DND-41 (cell line): ENCODE data around the gene ZNG1F.
"Not testable (repeated sequence)": the region's sequence is repeated elsewhere in the genome, so short reads cannot be mapped to it uniquely, and the experiment has no call there.

Experiments
- CTCF ChIP-seq: IDR thresholded peaks from 2 replicates; pipeline ENCODE4 v1.5.1; 2012; ENCODE audit warnings: borderline replicate concordance, low read length, moderate library complexity, mild to moderate bottlenecking; ENCODE audit not compliant: poor library complexity, severe bottlenecking; ENCODE audit errors: extremely low read depth
- EZH2 ChIP-seq: IDR thresholded peaks from 3 replicates; pipeline ENCODE4 v1.6.1; 2012; ENCODE audit warnings: borderline replicate concordance, low read depth, mild to moderate bottlenecking, moderate library complexity, low read length, inconsistent platforms; ENCODE audit not compliant: severe bottlenecking

DNA sequence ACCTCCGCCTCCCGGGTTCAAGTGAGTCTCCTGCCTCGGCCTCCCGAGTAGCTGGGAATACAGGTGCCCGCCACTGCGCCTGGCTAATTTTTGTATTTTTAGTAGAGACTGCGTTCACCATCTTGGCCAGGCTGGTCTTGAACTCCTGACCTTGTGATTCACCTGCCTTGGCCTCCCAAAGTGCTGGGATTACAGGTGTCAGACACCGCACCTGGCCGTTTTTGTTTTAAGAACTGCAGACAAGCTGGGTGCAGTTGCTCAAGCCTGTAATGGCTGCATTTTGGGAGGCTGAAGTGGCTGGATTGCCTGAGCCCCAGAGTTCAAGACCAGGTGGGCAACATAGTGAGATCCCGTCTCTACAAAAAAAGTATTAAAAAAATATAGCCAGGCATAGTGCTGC, 43.2 kb upstream of the ZNG1F start:
- not testable (repeated sequence) for TF ChIP-seq CTCF, EZH2
